HepG2 (cell line): ENCODE results near the gene RASSF6. TPM values are rescaled to one million over a fixed set of nuclear protein-coding genes. Genes with fewer than 3 reads are reported as not detected.

Source experiments
- ATAC-seq: fragments of 200-7000 bp; cut with Tn5 transposase; 3 replicates; pipeline ENCODE4 v1.9.1; 2020; ENCODE audit warnings: mild to moderate bottlenecking, moderate library complexity
- BruUV-seq: library from RNA; stranded (reverse); fragments of 400-500 nt; replicated peaks from 2 replicates; lab custom pipeline; 2021; lab: Mats Ljungman, UMichigan
- CTCF ChIA-PET: fragments of 300-600 bp; formaldehyde crosslinking; extraction: SDS; loops from one replicate; lab custom pipeline; 2021; ENCODE audit warnings: low total read pairs, inconsistent platforms, low intra/inter-chr PET ratio; lab: Yijun Ruan, JAX
- POLR2A ChIA-PET: fragments of 350-600 bp; sonication (Branson Sonifier 250); formaldehyde crosslinking; loops from one replicate; lab custom pipeline; 2020; ENCODE audit warnings: antibody characterized with exemption, inconsistent platforms; lab: Yijun Ruan, JAX
- DNase-seq: peaks from one replicate; pipeline ENCODE4 v3.0.0-alpha.2; 2015; ENCODE audit warnings: low spot score
- FAIRE-seq: peaks from 3 replicates; lab custom pipeline; 2011; peaks lifted over from hg19 to GRCh38; lab: Jason Lieb, UNC
- H2AFZ ChIP-seq: one replicate; pipeline ENCODE4 v1.6.1; 2011; ENCODE audit warnings: low read length, inconsistent platforms
- H3K27ac ChIP-seq: fragments of 300-600 bp; 3 replicates; pipeline ENCODE4 v1.8.0; 2011; ENCODE audit warnings: mixed run types, mild to moderate bottlenecking, mixed read lengths, low read length, inconsistent platforms; ENCODE audit not compliant: insufficient read depth; ENCODE audit errors: extremely low read length
- H3K27me3 ChIP-seq, 2 experiments: fragments of 200-600 bp in 1 of 2; 2 replicates in 1 of 2; 3 replicates in 1 of 2; pipeline versions ENCODE4 v1.6.0 to v1.8.0; 2011; ENCODE audit warnings: low read length in 2 of 2, mild to moderate bottlenecking in 2 of 2, moderate library complexity in 2 of 2, inconsistent platforms in 1 of 2; ENCODE audit not compliant: insufficient read depth in 2 of 2, control insufficient read depth in 1 of 2
- H3K36me3 ChIP-seq, 2 experiments: fragments of 200-600 bp in 1 of 2; replicated peaks in 1 of 2; 2 replicates in 1 of 2; 3 replicates in 1 of 2; pipeline versions ENCODE4 v1.5.1 to v1.8.0; 2011; ENCODE audit warnings: low read length in 2 of 2, inconsistent platforms in 1 of 2; ENCODE audit not compliant: insufficient read depth in 2 of 2, control insufficient read depth in 1 of 2
- H3K4me1 ChIP-seq: 2 replicates; pipeline ENCODE4 v1.5.1; 2012; ENCODE audit warnings: low read length, inconsistent platforms; ENCODE audit not compliant: insufficient read depth
- H3K4me2 ChIP-seq: 2 replicates; pipeline ENCODE4 v1.6.0; 2011; ENCODE audit warnings: low read depth, low read length, inconsistent platforms
- H3K4me3 ChIP-seq, 3 experiments: fragments of 200-600 bp in 1 of 3; sonication (generic), shearing (Covaris generic) in 1 of 3; replicated peaks in 1 of 3; 2 replicates each; pipeline ENCODE4 v1.5.1; 2011 to 2016; ENCODE audit warnings: low read length in 3 of 3, inconsistent platforms in 2 of 3, low read depth in 2 of 3, mild to moderate bottlenecking in 2 of 3, control low read depth in 1 of 3, mixed read lengths in 1 of 3; ENCODE audit not compliant: insufficient read depth in 1 of 3
- H3K79me2 ChIP-seq: one replicate; pipeline ENCODE4 v1.6.1; 2011; ENCODE audit warnings: low read length, inconsistent platforms; ENCODE audit not compliant: insufficient read depth
- H3K9ac ChIP-seq: 2 replicates; pipeline ENCODE4 v1.6.0; 2011; ENCODE audit warnings: mild to moderate bottlenecking, low read depth, low read length, inconsistent platforms; ENCODE audit not compliant: insufficient read depth
- H3K9me3 ChIP-seq: 2 replicates; pipeline ENCODE4 v1.5.1; 2012; ENCODE audit warnings: mild to moderate bottlenecking, low read length
- H4K20me1 ChIP-seq: 2 replicates; pipeline ENCODE4 v1.6.0; 2011; ENCODE audit warnings: inconsistent platforms, mild to moderate bottlenecking, low read length, moderate library complexity; ENCODE audit not compliant: insufficient read depth
- ETV6 ChIP-seq: sonication (generic); formaldehyde crosslinking; conservative IDR thresholded peaks from 2 replicates; pipeline ENCODE4 v1.4.0; 2020; ENCODE audit warnings: missing genetic modification reagents
- FOXM1 ChIP-seq: sonication (generic); formaldehyde crosslinking; IDR thresholded peaks from 2 replicates; pipeline ENCODE4 v1.5.0; 2020; ENCODE audit warnings: missing genetic modification reagents
- MBD4 ChIP-seq: IDR thresholded peaks from 2 replicates; pipeline ENCODE4 v1.6.1; 2012; ENCODE audit warnings: low read length, inconsistent platforms, borderline replicate concordance
- NFATC3 ChIP-seq: sonication (generic); formaldehyde crosslinking; IDR thresholded peaks from 2 replicates; pipeline ENCODE4 v1.5.1; 2020; ENCODE audit warnings: mild to moderate bottlenecking, missing genetic modification reagents
- NFYB ChIP-seq: sonication (generic); formaldehyde crosslinking; IDR thresholded peaks from 2 replicates; pipeline ENCODE4 v1.4.0; 2020; ENCODE audit warnings: missing genetic modification reagents
- SRSF4 ChIP-seq: fragments of 200-400 bp; formaldehyde crosslinking; IDR thresholded peaks from one replicate; pipeline ENCODE4 v1.6.1; 2018; ENCODE audit warnings: mild to moderate bottlenecking, low read depth, low read length, moderate library complexity; ENCODE audit not compliant: poor library complexity, severe bottlenecking
- ZNF138 ChIP-seq: sonication (generic); formaldehyde crosslinking; IDR thresholded peaks from 2 replicates; pipeline ENCODE4 v1.5.0; 2020; ENCODE audit warnings: mild to moderate bottlenecking, low read depth, missing genetic modification reagents
- ZNF17 ChIP-seq: sonication (generic); formaldehyde crosslinking; IDR thresholded peaks from 2 replicates; pipeline ENCODE4 v1.5.0; 2020; ENCODE audit warnings: mild to moderate bottlenecking, missing genetic modification reagents
- ZNF672 ChIP-seq: sonication (generic); formaldehyde crosslinking; IDR thresholded peaks from 2 replicates; pipeline ENCODE4 v1.8.1; 2022; ENCODE audit warnings: missing genetic modification reagents
- ZZZ3 ChIP-seq: sonication (generic); formaldehyde crosslinking; IDR thresholded peaks from 2 replicates; pipeline ENCODE4 v1.4.0; 2020; ENCODE audit warnings: missing genetic modification reagents, mild to moderate bottlenecking, borderline replicate concordance
- WGBS: methylation state at CpG from one replicate; pipeline ENCODE4 v1.1.6; 2017; ENCODE audit warnings: low lambda C conversion rate; 5-methylcytosine and 5-hydroxymethylcytosine counted together
- in situ Hi-C: cut with HindIII; loops from 2 replicates; pipeline ENCODE4 v1.10.0; 2017; ENCODE audit warnings: low pct_unique_long_range_greater_than_20kb; ENCODE audit not compliant: extremely low pct_ligation_motif_present
- intact Hi-C: fragments of 100-400 bp; cut with micrococcal nuclease; formaldehyde crosslinking; loops from one replicate; pipeline ENCODE4 v1.10.0; 2022; ENCODE audit not compliant: unreplicated experiment
- polyA plus RNA-seq, 8 experiments: library from polyadenylated mRNA; depleted of rRNA in 3 of 8; stranded (reverse) in 7 of 8; unstranded in 1 of 8; fragments of >200 nt; fragmentation: Illumina TruSeq in 4 of 8; extraction: Trizol in 4 of 8; gene quantifications; 2 replicates each; pipeline versions ENCODE4 v1.2.1 to v1.2.3, GENCODE V29; 2011 to 2016; ENCODE audit warnings: low read depth in 4 of 8, missing spikeins in 1 of 8, mixed read lengths in 1 of 8; ENCODE audit not compliant: insufficient read depth in 1 of 8
- total RNA-seq, 5 experiments: library from RNA; depleted of rRNA; stranded (reverse); fragments of >200 nt; fragmentation: Illumina TruSeq; extraction: Trizol; gene quantifications; 2 replicates each; pipeline ENCODE4 v1.2.3, GENCODE V29; 2016; ENCODE audit warnings: low read depth in 1 of 5
- TF ChIP-seq, protein P1 (sequence below): IDR thresholded peaks from 2 replicates; pipeline ENCODE4 v1.6.1; 2016; ENCODE audit warnings: low read depth
- TF ChIP-seq, protein P2 (sequence below): IDR thresholded peaks from 2 replicates; pipeline ENCODE4 v1.6.1; 2018; ENCODE audit warnings: missing genetic modification reagents
- TF ChIP-seq, protein P3 (sequence below): sonication (generic); formaldehyde crosslinking; IDR thresholded peaks from 2 replicates; pipeline ENCODE4 v1.4.0; 2020; ENCODE audit warnings: missing genetic modification reagents, mild to moderate bottlenecking, borderline replicate concordance

Gene RASSF6
- total and polyA plus RNA-seq, 2 of the 13 experiments (the other 11 are each of a cell fraction or from before 2014, with no cell fraction given), result 0.03 to 0.11 TPM

DNA sequence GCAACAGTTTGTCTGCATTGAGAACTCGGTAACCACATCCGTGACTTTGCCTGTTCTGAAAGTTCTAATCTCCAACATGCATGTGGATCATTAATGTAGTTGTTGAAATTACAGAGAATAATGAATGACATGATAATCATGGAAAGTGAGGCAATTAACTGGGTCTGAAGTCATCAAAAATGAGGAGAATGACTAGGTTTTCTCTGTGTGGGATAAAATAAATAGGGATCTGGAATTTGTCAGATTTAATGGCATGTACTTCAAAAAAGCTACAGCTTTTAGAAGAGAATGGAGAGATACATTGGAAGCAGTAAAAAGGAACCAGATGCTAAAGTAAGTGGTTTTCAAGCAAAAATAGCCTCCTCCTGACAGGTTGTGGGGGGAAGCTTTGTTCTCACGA is 79.4 kb downstream of the RASSF6 start:
- FAIRE-seq, result no peak
- ATAC-seq, result no peak
- no peaks in the 10 kb centered on the region for H3K27me3 ChIP-seq
- intact Hi-C loops, result no loop called here
- no peak for TF ChIP-seq FOXM1
- no peak for TF ChIP-seq NFATC3 (CRISPR knock-in tag)
- TF ChIP-seq ZZZ3 (CRISPR knock-in tag), result no peak
- H3K4me3 ChIP-seq, result no peak overlapping the region
- no peak for DNase-seq
- ChIA-PET POLR2A (no interaction called here), CTCF (no interaction called here)
- no peak overlapping the region for H3K27ac ChIP-seq
- H4K20me1 ChIP-seq, result no peaks in the 10 kb centered on the region
- no peak overlapping the region for H2AFZ ChIP-seq
- no peaks in the 10 kb centered on the region for H3K9me3 ChIP-seq
- 60% methylated on average over 3 of the region's 3 CpGs for WGBS
- no peak overlapping the region for H3K4me2 ChIP-seq
- BruUV-seq, result no TSS peak
- H3K4me1 ChIP-seq, result peaks cover 24% of the 10 kb centered on the region
- H3K9ac ChIP-seq, result no peak overlapping the region
- H3K36me3 ChIP-seq, result no peaks in the 10 kb centered on the region
- in situ Hi-C loops, result no loop called here
- no peaks in the 10 kb centered on the region for H3K79me2 ChIP-seq

DNA sequence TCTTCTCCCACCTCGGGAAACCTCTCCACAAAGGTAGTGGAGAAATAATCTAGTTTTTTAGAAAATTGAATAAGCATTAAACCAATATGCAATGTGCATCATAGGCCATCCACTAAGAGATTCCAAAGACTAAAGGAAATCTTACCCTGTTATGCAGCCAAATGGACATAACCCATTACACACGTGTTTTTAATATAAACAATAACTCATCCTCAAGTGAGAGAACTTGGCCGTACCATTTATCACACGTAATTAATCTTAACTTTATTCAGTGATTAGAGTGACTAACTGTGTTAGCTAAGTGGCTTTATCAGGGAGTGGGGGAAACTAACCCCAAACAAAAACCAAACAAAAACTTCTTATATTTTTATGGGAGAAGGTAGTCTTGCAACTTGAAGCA is 80.8 kb downstream of the RASSF6 start:
- H3K27ac ChIP-seq, result no peak overlapping the region
- no peaks in the 10 kb centered on the region for H3K36me3 ChIP-seq
- POLR2A ChIA-PET, result no interaction called here
- DNase-seq, result no peak
- intact Hi-C loops (loop anchor here (10.0 kb wide), 1 partner anchor 55 kb away; the partner anchor contains the start of gene AFM), in situ Hi-C loops (no loop called here)
- H3K9ac ChIP-seq, result no peak overlapping the region
- no peaks in the 10 kb centered on the region for H3K9me3 ChIP-seq
- WGBS, result 41% methylated on average over 4 of the region's 4 CpGs
- peaks cover 28% of the 10 kb centered on the region for H3K4me1 ChIP-seq
- H3K79me2 ChIP-seq, result no peaks in the 10 kb centered on the region
- H3K4me3 ChIP-seq, result no peak overlapping the region
- ATAC-seq, result no peak
- H3K4me2 ChIP-seq, result no peak overlapping the region
- no peak overlapping the region for H2AFZ ChIP-seq
- no peak for FAIRE-seq
- H4K20me1 ChIP-seq, result no peaks in the 10 kb centered on the region
- no TSS peak for BruUV-seq
- H3K27me3 ChIP-seq, result no peaks in the 10 kb centered on the region
- CTCF ChIA-PET, result no interaction called here
- TF ChIP-seq NFYB (CRISPR knock-in tag), result no peak
- no peak for TF ChIP-seq ZNF672 (CRISPR knock-in tag)
- TF ChIP-seq, protein P1, sequence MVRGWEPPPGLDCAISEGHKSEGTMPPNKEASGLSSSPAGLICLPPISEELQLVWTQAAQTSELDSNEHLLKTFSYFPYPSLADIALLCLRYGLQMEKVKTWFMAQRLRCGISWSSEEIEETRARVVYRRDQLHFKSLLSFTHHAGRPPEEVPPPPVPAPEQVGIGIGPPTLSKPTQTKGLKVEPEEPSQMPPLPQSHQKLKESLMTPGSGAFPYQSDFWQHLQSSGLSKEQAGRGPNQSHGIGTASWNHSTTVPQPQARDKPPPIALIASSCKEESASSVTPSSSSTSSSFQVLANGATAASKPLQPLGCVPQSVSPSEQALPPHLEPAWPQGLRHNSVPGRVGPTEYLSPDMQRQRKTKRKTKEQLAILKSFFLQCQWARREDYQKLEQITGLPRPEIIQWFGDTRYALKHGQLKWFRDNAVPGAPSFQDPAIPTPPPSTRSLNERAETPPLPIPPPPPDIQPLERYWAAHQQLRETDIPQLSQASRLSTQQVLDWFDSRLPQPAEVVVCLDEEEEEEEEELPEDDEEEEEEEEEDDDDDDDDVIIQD (CRISPR knock-in tag), result no peak
- TF ChIP-seq, protein P2, sequence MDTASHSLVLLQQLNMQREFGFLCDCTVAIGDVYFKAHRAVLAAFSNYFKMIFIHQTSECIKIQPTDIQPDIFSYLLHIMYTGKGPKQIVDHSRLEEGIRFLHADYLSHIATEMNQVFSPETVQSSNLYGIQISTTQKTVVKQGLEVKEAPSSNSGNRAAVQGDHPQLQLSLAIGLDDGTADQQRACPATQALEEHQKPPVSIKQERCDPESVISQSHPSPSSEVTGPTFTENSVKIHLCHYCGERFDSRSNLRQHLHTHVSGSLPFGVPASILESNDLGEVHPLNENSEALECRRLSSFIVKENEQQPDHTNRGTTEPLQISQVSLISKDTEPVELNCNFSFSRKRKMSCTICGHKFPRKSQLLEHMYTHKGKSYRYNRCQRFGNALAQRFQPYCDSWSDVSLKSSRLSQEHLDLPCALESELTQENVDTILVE (CRISPR knock-in tag), result no peak
- TF ChIP-seq ZNF138, result no peak
- no peak for TF ChIP-seq SRSF4
- TF ChIP-seq ETV6 (CRISPR knock-in tag), result no peak
- TF ChIP-seq, protein P3, sequence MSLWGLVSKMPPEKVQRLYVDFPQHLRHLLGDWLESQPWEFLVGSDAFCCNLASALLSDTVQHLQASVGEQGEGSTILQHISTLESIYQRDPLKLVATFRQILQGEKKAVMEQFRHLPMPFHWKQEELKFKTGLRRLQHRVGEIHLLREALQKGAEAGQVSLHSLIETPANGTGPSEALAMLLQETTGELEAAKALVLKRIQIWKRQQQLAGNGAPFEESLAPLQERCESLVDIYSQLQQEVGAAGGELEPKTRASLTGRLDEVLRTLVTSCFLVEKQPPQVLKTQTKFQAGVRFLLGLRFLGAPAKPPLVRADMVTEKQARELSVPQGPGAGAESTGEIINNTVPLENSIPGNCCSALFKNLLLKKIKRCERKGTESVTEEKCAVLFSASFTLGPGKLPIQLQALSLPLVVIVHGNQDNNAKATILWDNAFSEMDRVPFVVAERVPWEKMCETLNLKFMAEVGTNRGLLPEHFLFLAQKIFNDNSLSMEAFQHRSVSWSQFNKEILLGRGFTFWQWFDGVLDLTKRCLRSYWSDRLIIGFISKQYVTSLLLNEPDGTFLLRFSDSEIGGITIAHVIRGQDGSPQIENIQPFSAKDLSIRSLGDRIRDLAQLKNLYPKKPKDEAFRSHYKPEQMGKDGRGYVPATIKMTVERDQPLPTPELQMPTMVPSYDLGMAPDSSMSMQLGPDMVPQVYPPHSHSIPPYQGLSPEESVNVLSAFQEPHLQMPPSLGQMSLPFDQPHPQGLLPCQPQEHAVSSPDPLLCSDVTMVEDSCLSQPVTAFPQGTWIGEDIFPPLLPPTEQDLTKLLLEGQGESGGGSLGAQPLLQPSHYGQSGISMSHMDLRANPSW (CRISPR knock-in tag), result no peak
- TF ChIP-seq ZNF17 (CRISPR knock-in tag), result no peak
- no peak for TF ChIP-seq MBD4
